ENCODE results near the gene KCTD20.

- no peak for TF ChIP-seq TCF12 (IDR thresholded peaks at IDR 0.05; ENCODE audit: low read depth)
- TF ChIP-seq YY1 (IDR thresholded peaks at IDR 0.05; ENCODE audit: low read depth), result no peak
- no peak for TF ChIP-seq TEAD4 (IDR thresholded peaks at IDR 0.05)
- no peak for TF ChIP-seq EP300 (IDR thresholded peaks at IDR 0.05; ENCODE audit: borderline replicate concordance)
- TF ChIP-seq TAF1 (IDR thresholded peaks at IDR 0.05; ENCODE audit: low read depth), result no peak
Measured at GRCh38 chr6:36418558-36418957, 24.2 kb upstream of the KCTD20 start.
